HG02678 (cell line): Measurements from ENCODE around the gene RNU5B-1.
"Not testable (repeated sequence)": the region's sequence is repeated elsewhere in the genome, so short reads cannot be mapped to it uniquely, and the experiment has no call there.

ENCODE experiments used
- ATAC-seq: cut with Tn5 transposase; IDR thresholded peaks from one replicate; pipeline ENCODE4 v1.9.1; 2021; ENCODE audit warnings: mild to moderate bottlenecking, moderate library complexity; ENCODE audit not compliant: unreplicated experiment

RNU5B-1 gene

DNA sequence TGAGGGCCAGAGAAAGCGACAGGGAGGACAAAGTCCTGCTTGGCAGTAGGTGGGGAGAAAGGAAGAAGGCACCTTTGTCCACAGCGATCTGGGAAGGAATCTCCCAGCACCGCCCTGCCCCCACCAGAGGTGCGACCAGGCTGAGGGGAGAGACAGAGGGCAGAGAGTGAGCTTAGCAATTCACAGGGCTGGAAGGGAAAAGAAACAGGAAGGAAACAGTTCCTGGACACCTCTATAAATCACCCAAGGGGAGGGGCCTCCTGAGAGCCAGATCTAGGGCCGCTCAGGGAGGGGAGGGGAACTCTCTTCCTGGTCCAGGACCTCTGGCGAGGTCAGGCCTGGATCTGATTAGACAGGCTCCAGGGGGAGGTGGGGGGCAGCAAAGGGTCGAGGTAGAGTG is 35.4 kb downstream of the RNU5B-1 start:
- no peak for ATAC-seq

DNA sequence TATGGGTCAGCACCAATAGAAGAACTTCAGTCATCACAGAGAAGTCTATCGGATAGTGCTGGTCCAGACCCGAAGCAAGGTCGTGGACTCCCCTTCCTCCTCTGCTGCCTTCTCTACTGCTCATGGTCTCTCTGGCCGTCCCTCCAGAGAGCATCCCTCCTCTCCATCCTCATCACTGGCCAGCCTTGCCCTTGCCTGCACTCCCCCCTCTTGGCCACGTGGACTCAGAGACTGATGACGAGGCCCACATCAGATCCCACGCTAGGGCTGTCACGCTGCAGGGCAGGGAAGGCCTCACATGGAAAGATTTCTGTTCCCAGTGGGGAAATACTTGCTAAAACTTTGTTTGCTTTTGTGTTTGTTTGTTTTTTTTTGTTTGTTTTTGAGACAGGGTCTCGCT is 38.0 kb downstream of the RNU5B-1 start:
- no peak for ATAC-seq

- no peak for ATAC-seq
Observed at GRCh38 chr15:65343374-65343981, 39.0 kb downstream of the RNU5B-1 start.

DNA sequence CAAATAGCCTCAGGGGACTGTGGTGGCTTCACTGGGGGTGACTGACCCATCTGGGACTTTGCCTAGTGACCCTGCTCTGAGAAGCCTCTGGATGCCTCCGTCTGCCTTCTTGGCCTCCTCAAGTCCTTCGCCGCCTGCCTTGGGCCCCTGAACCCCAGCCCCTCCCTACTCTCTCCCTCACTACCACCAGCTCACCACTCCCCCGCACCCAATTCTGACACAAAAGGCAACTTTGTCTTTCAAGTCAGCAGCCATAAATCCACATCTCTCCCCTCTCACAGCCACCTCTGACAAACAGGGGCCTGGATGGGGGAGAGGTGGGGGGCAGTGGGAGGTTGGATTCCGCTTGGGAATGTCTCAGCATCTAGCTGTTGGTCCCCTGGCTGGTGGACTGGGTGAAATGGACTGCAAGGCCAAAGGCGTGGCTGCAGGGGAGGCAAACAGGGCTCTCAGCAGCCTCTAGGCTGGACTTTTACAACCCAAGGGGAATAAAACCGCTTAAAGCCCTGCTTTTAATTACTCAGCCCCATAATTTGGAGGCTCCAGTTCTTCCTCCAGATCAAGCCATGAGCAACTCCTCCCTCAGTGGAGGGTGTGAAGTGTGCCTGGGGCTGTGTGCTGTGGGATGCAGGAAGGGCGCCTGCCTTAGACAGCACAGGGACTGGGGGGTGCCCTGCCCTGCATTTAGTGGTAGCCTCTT is 39.9 kb downstream of the RNU5B-1 start:
- no peak for ATAC-seq

- ATAC-seq, result no peak
Observed at GRCh38 chr15:65344914-65345275, 40.4 kb downstream of the RNU5B-1 start.

DNA sequence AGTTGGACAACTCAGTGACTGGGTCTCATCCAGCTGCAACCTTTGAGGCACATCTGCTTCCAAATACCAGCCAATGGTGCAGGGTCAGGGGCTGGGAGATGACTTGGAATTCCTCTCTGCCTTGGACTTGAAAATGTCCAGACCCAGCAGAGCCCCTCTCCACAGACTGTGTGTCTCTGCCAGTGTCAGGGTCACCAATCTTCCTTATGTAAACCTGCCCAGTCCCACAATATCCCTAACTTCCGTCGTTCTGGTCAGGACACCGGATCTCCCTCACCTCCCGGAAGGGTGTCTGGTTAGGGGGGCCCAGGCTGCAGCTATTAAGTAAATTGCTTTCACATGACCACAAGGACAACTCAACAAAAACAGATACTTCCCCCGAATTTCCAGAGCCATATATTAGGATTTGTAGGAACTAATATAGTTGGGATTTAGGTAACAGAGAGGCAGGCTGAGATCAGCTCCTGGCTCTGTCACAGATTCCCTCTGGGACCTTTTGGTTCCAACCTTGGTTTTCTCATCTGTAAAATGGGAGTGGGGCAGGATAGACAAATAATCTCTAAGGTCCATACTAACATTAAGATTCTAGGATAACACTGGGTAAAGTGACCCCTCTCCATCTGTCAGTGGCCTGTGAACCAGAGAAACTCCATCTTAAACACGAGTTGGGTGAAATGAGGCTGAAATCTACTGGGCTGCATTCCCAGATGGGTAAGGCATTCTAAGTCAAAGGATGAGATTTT is 42.5 kb downstream of the RNU5B-1 start:
- ATAC-seq, result no peak

DNA sequence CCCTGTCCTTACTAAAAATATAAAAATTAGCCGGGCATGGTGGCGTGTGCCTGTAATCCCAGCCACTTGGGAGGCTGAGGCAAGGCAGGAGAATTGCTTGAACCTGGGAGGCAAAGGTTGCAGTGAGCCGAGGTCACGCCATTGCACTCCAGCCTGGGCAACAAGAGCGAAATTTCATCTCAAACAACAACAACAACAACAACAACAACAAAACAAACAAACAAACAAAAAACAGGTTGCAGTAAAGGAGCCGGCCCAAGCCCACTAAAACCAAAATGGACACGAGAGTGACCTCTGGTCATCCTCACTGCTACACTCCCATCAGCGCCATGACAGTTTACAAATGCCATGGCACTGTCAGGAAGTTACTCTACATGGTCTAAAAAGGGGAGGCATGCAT is 43.3 kb downstream of the RNU5B-1 start:
- ATAC-seq, result not testable (repeated sequence)

- ATAC-seq, result no peak
Observed at GRCh38 chr15:65349338-65349737, 44.9 kb downstream of the RNU5B-1 start.

DNA sequence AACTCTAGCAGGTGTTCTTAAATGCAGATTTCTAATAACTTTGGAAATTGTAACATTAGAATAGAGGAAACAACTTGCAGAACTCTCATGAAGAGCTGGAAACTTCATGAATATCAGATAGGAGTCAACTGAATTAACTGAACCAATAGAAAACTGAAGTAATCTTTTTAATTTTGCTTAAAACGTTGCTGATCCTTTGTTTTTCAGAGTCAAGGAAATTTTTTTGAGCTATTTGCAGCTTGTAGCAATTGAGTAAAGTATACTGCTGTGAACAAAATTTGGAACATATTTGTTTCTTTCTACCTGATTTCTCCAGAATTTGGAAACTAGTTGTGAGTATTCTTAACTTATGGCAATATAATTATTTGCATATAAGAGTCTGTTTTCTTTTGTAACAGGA is 47.5 kb downstream of the RNU5B-1 start:
- not testable (repeated sequence) for ATAC-seq
